HepG2 (cell line): ENCODE results near the gene KCTD18. TPM values are rescaled to one million over a fixed set of nuclear protein-coding genes. Genes with fewer than 3 reads are reported as not detected.

Experiments
- ELF4 ChIP-seq: sonication (generic); formaldehyde crosslinking; IDR thresholded peaks from 2 replicates; pipeline ENCODE4 v1.5.0; 2020; ENCODE audit warnings: missing genetic modification reagents, mild to moderate bottlenecking, moderate library complexity, borderline replicate concordance
- FOXO1 ChIP-seq: sonication (generic); formaldehyde crosslinking; IDR thresholded peaks from 2 replicates; pipeline ENCODE4 v1.4.0; 2020; ENCODE audit warnings: missing genetic modification reagents
- GLI4 ChIP-seq: sonication (generic); formaldehyde crosslinking; IDR thresholded peaks from 2 replicates; pipeline ENCODE4 v1.5.1; 2020; ENCODE audit warnings: missing genetic modification reagents, mild to moderate bottlenecking, moderate library complexity, borderline replicate concordance
- HOXA5 ChIP-seq: sonication (generic); formaldehyde crosslinking; IDR thresholded peaks from 2 replicates; pipeline ENCODE4 v1.4.0; 2020; ENCODE audit warnings: missing genetic modification reagents
- SRSF1 ChIP-seq: fragments of 200-400 bp; formaldehyde crosslinking; optimal IDR thresholded peaks from 2 replicates; pipeline ENCODE3; 2017; ENCODE audit warnings: mild to moderate bottlenecking, low read depth, low read length, moderate library complexity
- TARDBP ChIP-seq: sonication (generic); formaldehyde crosslinking; IDR thresholded peaks from 2 replicates; pipeline ENCODE4 v1.8.0; 2022; ENCODE audit warnings: mild to moderate bottlenecking, missing genetic modification reagents
- TCF7 ChIP-seq: sonication (generic); IDR thresholded peaks from 2 replicates; pipeline ENCODE4 v1.6.1; 2016; ENCODE audit warnings: antibody characterized with exemption, low read depth
- THAP8 ChIP-seq: sonication (generic); formaldehyde crosslinking; IDR thresholded peaks from 2 replicates; pipeline ENCODE4 v1.5.1; 2020; ENCODE audit warnings: missing genetic modification reagents, mild to moderate bottlenecking, borderline replicate concordance
- ZBTB20 ChIP-seq: sonication (generic); formaldehyde crosslinking; IDR thresholded peaks from 2 replicates; pipeline ENCODE4 v1.8.1; 2023; ENCODE audit warnings: missing genetic modification reagents, low read depth, mild to moderate bottlenecking, borderline replicate concordance
- ZKSCAN1 ChIP-seq: fragments of 150-350 bp; IDR thresholded peaks from 2 replicates; pipeline ENCODE4 v1.6.1; 2014; ENCODE audit warnings: low read length
- ZKSCAN8 ChIP-seq: IDR thresholded peaks from 2 replicates; pipeline ENCODE4 v1.6.1; 2016; ENCODE audit warnings: borderline replicate concordance, missing genetic modification reagents, missing compliant biosample characterization
- ZNF260 ChIP-seq: sonication (generic); formaldehyde crosslinking; IDR thresholded peaks from 2 replicates; pipeline ENCODE4 v1.4.0; 2020; ENCODE audit warnings: missing genetic modification reagents, low read depth, mild to moderate bottlenecking, borderline replicate concordance
- ZNF329 ChIP-seq: sonication (generic); formaldehyde crosslinking; IDR thresholded peaks from 2 replicates; pipeline ENCODE4 v1.9.0; 2021; ENCODE audit warnings: low read depth, mild to moderate bottlenecking, missing genetic modification reagents
- ZNF335 ChIP-seq: sonication (generic); formaldehyde crosslinking; IDR thresholded peaks from 2 replicates; pipeline ENCODE4 v1.4.0; 2020; ENCODE audit warnings: missing genetic modification reagents
- ZNF354B ChIP-seq: sonication (generic); formaldehyde crosslinking; IDR thresholded peaks from 2 replicates; pipeline ENCODE4 v1.8.0; 2022; ENCODE audit warnings: mild to moderate bottlenecking, missing genetic modification reagents
- ZNF616 ChIP-seq: sonication (generic); formaldehyde crosslinking; IDR thresholded peaks from 2 replicates; pipeline ENCODE4 v1.5.0; 2020; ENCODE audit warnings: low read depth, mild to moderate bottlenecking, missing genetic modification reagents
- ZNF687 ChIP-seq: sonication (generic); formaldehyde crosslinking; IDR thresholded peaks from 2 replicates; pipeline ENCODE4 v1.5.1; 2020; ENCODE audit warnings: mild to moderate bottlenecking, missing genetic modification reagents, moderate library complexity
- ZNF784 ChIP-seq: sonication (generic); formaldehyde crosslinking; IDR thresholded peaks from 2 replicates; pipeline ENCODE4 v1.5.1; 2020; ENCODE audit warnings: missing genetic modification reagents, mild to moderate bottlenecking, borderline replicate concordance
- polyA plus RNA-seq, 8 experiments: library from polyadenylated mRNA; depleted of rRNA in 3 of 8; stranded (reverse) in 7 of 8; unstranded in 1 of 8; fragments of >200 nt; fragmentation: Illumina TruSeq in 4 of 8; extraction: Trizol in 4 of 8; gene quantifications; 2 replicates each; pipeline versions ENCODE4 v1.2.1 to v1.2.3, GENCODE V29; 2011 to 2016; ENCODE audit warnings: low read depth in 4 of 8, missing spikeins in 1 of 8, mixed read lengths in 1 of 8; ENCODE audit not compliant: insufficient read depth in 1 of 8
- total RNA-seq, 5 experiments: library from RNA; depleted of rRNA; stranded (reverse); fragments of >200 nt; fragmentation: Illumina TruSeq; extraction: Trizol; gene quantifications; 2 replicates each; pipeline ENCODE4 v1.2.3, GENCODE V29; 2016; ENCODE audit warnings: low read depth in 1 of 5
- TF ChIP-seq, protein P1 (sequence below): sonication (generic); formaldehyde crosslinking; IDR thresholded peaks from 2 replicates; pipeline ENCODE4 v1.4.0; 2020; ENCODE audit warnings: mild to moderate bottlenecking, low read depth, missing genetic modification reagents
- TF ChIP-seq, protein P2 (sequence below): IDR thresholded peaks from 2 replicates; pipeline ENCODE4 v1.6.1; 2016; ENCODE audit warnings: missing genetic modification reagents, missing compliant biosample characterization
- TF ChIP-seq, protein P3 (sequence below): sonication (generic); formaldehyde crosslinking; IDR thresholded peaks from 2 replicates; pipeline ENCODE4 v1.8.0; 2022; ENCODE audit warnings: mild to moderate bottlenecking, missing genetic modification reagents; ENCODE audit not compliant: insufficient replicate concordance

Gene KCTD18
- total and polyA plus RNA-seq, 2 of the 13 experiments (the other 11 are each of a cell fraction or from before 2014, with no cell fraction given): 2.2 to 7.1 TPM

DNA sequence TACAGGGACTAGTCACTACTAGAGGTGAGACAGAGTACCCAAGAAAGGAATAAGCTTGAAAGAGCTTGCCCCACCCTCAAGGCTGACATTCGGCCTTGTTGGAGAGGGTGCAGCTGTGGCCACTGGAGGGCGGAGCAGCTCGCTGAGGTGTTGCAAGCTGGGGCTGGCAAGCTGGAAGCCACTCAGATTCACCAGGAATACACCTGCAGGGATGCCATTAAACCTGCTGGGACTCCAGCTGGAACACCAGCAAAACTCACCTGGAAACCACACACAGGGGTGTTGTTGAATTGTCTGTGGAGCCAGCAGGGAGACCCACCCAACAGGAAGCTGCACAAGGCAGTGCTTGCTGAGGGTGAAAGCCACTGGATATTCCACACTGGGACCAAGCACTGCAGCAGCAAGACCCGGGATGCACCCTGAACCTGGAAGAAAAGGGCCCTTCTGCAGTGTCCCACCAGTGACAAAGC, 26.1 kb downstream of the KCTD18 start (continued):
- TF ChIP-seq, protein P1, sequence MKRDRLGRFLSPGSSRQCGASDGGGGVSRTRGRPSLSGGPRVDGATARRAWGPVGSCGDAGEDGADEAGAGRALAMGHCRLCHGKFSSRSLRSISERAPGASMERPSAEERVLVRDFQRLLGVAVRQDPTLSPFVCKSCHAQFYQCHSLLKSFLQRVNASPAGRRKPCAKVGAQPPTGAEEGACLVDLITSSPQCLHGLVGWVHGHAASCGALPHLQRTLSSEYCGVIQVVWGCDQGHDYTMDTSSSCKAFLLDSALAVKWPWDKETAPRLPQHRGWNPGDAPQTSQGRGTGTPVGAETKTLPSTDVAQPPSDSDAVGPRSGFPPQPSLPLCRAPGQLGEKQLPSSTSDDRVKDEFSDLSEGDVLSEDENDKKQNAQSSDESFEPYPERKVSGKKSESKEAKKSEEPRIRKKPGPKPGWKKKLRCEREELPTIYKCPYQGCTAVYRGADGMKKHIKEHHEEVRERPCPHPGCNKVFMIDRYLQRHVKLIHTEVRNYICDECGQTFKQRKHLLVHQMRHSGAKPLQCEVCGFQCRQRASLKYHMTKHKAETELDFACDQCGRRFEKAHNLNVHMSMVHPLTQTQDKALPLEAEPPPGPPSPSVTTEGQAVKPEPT: 0 out of 2 replicates have a peak, but pooled peaks have one; percentile 29
- TF ChIP-seq ZNF687 (peak; percentile 60), GLI4 (CRISPR knock-in tag) (no peak), TCF7 (no peak), ZNF784 (CRISPR knock-in tag) (no peak), ZNF616 (CRISPR knock-in tag) (no peak), ELF4 (no peak), ZNF329 (CRISPR knock-in tag) (no peak), ZKSCAN1 (no peak), TARDBP (CRISPR knock-in tag) (no peak), THAP8 (no peak), ZBTB20 (CRISPR knock-in tag) (no peak), SRSF1 (peak; percentile 30), FOXO1 (CRISPR knock-in tag) (no peak), ZNF354B (no peak), HOXA5 (CRISPR knock-in tag) (no peak), ZKSCAN8 (CRISPR knock-in tag) (no peak; the same call in 1 of the 2 replicates), ZNF260 (no peak), ZNF335 (CRISPR knock-in tag) (no peak)
- TF ChIP-seq, protein P2, sequence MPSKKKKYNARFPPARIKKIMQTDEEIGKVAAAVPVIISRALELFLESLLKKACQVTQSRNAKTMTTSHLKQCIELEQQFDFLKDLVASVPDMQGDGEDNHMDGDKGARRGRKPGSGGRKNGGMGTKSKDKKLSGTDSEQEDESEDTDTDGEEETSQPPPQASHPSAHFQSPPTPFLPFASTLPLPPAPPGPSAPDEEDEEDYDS (CRISPR knock-in tag): no peak
- TF ChIP-seq, protein P3, sequence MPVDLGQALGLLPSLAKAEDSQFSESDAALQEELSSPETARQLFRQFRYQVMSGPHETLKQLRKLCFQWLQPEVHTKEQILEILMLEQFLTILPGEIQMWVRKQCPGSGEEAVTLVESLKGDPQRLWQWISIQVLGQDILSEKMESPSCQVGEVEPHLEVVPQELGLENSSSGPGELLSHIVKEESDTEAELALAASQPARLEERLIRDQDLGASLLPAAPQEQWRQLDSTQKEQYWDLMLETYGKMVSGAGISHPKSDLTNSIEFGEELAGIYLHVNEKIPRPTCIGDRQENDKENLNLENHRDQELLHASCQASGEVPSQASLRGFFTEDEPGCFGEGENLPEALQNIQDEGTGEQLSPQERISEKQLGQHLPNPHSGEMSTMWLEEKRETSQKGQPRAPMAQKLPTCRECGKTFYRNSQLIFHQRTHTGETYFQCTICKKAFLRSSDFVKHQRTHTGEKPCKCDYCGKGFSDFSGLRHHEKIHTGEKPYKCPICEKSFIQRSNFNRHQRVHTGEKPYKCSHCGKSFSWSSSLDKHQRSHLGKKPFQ (CRISPR knock-in tag): no peak
